HG03025 (cell line): ENCODE results near the gene ASXL1.
"Not testable (repeated sequence)": the region's sequence is repeated elsewhere in the genome, so short reads cannot be mapped to it uniquely, and the experiment has no call there.

ENCODE experiments used
- ATAC-seq: cut with Tn5 transposase; IDR thresholded peaks from one replicate; pipeline ENCODE4 v1.9.1; 2021; ENCODE audit warnings: mild to moderate bottlenecking, moderate library complexity; ENCODE audit not compliant: unreplicated experiment, low FRiP score

The ASXL1 gene

DNA sequence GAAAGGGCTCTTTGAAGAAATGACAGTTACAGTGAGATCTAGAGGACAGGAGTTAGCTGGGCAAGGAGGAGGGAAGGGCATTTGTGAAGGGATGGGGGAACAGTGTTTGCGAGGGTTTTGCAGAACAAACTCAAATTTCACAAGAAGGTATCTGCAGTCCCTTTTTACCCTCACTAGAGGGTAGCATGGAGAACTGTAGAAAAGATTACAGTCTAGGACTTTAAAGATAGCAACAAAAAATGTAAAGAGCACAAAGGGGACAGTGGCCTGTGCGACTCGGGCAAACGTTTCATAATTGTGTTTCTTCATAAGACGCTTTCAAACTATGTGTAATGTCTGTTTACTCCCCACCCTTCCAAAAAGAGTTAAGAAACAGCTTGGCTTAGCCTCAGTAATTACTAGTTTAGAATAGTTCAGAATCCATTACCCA, 21.2 kb upstream of the ASXL1 start:
- no peak for ATAC-seq

DNA sequence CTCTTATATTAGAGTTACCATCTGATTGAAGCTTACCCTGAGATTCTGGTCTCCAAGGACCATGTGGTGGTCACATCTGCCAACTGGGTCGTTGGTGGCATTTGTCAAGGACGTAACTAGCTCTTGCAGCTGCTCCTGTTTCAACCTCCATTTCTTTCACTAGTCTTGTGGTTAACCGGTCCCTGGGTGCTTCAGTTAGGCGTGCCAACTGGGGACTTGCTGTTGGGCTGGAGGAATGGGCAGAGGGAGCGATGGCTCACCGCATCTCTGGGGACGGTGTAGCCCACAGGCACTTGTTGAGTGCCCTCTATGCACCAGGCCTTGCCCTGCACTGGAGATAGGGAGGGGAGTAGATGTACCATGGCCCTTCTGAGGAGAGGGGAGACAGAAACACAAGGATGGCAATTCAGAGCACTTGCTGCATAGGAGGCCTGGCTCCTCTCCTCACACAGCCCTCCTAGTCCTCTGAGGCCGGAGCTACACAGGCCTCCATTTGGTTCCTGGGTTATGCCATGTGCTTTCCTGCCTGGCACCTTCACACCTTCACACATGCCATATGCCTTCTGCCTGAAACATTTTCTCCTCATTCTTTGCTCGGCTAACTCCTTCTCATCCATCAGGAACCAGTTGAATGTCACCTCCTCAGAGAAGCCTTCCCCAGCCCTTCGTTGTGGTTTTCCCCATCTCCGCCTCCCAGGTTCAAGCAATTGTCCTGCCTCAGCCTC, 20.0 kb upstream of the ASXL1 start:
- no peak for ATAC-seq

DNA sequence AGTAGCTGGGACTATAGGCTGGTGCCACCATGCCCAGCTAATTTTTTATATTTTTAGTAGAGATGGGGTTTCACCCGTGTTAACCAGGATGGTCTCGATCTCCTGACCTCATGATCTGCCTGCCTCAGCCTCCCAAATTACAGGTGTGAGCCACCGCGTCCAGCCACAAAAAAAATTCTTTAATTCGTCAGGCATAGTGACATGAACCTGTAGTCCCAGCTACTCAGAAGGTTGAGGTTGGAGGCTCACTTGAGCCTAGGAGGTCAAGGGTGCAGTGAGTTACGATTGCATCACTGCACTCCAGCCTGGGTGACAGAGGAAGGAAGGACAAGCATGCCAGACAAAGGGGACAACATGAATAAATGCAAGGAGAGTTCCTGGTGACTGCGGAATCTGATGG, 19.5 kb upstream of the ASXL1 start:
- ATAC-seq = no peak

DNA sequence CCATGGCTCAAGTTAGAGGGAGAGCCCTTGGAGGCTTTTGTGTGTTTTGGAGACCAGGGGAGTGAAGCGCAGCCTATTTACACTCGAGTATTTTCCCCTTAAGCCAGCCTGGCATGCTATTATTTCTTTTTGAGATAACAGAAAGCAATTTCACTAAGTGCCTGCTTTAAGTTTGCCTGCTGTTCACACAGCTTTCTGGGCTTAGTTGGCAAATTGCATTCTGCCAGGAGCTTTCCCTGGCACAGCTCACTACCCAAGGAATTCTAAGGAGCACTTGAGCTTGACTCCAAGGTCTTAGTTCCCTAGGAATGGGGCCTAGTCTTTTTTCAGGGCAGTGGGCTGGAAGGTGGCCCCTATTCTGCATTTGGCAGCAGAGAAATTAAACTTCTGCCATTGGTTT, 19.0 kb upstream of the ASXL1 start:
- no peak for ATAC-seq

DNA sequence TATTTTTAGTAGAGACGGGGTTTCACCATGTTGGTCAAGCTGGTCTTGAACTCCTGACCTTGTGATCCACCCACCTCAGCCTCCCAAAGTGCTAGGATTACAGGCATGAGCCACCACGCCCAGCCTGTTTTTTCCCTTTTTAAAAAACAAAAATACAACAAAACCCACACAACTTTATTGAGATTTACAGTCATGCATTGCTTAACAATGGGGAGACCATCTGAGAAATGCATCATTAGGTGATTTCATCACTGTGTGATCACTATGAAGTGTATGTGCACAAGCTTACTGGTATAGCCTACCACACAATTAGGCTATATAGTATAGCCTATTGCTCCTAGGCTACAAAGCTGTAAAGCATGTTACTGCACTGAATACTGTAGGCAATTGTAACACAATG, 17.1 kb upstream of the ASXL1 start:
- not testable (repeated sequence) for ATAC-seq

DNA sequence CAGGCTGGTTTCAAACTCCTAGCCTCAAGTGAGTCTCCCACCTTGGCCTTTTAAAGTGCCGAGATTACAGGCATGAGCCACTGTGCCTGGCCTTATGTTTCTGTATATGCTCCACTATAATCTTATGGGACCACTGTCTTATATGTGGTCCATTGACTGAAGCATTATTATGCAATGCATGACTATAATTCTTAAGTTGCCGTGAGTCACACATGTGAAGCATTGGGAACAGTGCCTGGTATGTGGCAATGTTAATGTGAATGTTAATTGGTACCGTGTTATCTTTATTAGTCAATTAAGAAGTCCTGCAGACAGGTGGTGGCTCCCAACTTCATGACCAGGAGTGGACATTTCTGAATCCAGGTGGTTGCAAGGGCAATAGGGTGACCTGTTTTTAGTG, 14.7 kb upstream of the ASXL1 start:
- ATAC-seq = no peak

DNA sequence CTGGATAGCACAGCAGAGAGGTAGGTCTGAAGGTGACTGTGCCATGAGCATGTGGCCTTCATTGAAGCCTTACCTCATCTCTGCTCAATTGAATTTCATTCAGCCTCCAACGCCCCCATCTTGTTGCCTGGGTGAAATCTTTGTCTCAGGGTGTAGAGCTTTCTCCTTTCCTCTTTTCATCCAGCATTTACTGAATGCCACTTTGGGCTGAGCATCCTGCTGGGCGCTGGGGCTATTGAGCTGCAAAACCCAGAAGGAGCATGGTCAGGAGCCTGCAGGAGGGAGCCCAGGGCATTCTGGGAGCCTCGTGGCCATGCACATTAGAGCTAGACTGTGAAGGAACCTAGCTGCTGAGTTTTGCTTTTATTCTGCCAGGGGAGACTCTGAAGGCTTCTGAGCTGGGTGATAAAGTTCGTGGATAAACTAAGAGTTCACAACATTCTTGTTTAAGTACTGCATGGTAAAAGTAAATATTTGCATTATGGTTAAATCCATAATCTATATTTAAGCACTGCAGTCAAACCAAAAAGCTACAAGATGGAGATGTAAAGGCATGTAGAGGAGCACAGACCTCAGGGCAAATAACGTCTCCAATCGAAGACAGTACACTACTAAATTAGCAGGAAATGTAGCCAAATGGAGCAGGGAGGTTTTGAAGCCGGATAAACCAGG, 13.2 kb upstream of the ASXL1 start:
- no peak for ATAC-seq

DNA sequence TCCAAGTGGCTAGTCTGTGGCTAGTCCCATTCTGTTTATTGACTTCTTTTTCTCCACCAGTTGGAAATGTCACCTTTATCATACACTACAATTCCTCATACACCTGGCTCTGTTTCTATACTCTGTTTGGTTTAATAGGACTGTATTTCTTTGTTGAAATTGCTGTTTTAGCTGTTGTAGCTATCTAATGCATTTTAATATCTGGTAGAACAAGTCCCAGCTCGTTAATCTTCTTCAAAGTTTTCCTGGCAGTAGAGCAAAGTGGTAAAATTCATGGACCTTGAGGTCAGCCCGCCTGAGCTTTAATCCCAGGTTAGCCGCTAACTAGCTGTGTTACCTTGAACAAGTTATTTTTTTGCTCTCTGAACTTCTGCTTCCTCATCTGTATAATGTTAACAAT, 9.9 kb upstream of the ASXL1 start:
- ATAC-seq = no peak

DNA sequence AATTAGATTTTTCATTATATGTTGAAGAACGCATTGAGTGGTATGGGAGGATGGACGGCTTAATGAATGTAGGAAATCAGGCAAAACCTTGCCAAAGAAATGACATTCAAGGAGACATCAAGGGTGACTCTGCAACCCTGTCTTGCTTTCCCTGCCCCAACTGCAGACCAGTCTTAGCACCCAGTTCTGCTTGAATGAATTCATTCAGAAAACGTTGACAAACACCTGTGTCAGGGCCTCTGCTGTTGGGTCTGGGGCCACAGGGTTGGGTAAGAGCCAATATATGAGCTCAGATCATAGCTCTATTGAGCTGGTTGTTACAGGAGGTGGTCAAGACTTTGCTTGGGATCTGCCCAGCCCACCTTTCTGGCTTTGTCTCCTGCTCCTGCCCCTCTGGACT, 7.7 kb upstream of the ASXL1 start:
- ATAC-seq = no peak

DNA sequence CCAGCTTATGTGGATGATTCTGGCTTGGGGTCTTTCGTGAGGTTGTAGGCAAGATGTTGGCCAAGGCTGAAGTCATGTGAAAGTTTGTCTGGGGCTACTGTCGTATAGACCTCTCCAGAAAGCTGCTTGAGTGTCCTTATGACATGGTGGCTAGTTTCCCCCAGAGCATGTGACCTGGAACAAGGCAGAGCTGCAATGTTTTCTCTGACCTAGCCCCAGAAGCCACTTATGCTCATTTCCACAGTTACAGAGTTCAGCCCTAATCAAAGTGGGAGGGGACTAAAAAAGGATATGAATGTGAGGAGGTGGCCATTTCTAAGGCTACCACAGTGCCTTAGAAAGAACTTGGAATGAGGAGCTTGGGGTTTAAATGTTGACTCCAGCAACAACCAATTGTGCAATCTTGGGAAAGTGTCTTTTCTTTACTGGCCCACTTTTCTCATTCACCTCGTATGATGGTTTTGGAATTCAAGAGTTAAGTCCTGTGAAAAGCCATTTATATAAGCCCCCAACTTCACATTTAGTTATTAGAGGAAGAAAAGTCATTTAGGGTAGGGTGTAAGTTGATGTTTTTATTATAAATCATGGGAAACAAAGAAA, 5.9 kb upstream of the ASXL1 start:
- no peak for ATAC-seq

DNA sequence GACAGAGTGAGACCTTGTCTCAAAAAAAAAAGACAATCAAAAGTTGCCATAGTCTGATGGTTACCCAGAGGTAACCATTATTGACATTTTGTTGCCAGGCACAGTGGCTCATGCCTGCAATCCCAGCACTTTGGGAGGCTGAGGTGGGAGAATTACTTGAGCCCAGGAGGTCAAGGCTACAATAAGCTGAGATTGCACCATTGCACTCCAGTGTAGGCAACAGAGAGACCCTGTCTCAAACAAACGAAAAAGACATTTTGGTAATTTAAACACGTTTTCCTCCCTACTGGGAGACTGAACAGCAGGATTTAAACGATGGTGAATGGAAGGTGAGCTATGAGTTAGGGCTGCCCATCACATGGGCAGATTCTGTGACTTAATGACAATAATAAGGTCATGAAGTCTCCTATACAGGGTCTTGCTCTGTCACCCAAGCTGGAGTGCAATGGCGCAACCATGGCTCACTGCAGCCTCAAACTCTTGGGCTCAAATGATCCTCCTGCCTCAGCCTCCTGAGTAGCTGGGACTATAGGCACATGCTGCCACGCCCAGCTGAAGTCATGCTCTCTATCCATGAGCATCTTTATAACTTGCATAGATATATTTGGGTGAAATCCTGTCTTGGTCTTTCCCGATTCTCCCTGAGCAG, 4.2 kb upstream of the ASXL1 start:
- ATAC-seq = no peak

DNA sequence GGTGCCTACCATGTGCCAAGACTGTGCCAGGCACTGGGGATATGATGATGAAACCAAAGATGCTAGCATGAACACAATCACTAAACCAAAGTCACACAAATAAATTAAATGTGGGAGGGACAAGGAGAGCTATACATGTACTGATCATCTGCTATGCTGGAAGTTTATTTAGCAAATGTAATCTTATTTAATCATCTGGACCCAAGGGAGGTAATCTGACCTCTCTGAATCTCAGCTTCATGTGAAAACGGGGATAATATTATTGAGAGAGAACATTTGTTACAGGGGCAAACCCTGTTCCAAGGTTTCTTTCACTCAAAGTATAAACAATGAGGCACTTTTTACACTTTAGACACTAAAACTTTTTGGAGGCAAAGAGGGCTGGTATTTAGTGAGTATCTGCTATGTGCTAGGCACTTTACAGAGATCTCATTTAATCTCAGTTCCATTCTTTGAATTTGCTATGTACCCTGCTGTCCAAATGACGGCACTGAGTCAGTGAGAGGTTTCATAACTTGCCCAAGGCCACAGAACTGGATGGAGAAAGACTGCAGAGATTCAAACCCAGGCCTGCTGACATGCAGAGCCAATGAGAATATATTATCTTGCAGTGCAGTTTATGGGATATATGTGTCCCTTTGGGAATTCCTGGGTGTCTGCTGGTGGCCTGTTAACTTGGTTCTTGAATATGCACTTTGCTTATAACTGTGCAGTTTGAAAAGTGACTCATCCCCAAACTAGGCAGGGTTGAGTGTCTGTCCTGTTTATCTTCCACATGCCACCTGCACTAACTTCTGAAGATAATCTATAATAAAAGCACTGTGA, 3.3 kb upstream of the ASXL1 start:
- no peak for ATAC-seq

DNA sequence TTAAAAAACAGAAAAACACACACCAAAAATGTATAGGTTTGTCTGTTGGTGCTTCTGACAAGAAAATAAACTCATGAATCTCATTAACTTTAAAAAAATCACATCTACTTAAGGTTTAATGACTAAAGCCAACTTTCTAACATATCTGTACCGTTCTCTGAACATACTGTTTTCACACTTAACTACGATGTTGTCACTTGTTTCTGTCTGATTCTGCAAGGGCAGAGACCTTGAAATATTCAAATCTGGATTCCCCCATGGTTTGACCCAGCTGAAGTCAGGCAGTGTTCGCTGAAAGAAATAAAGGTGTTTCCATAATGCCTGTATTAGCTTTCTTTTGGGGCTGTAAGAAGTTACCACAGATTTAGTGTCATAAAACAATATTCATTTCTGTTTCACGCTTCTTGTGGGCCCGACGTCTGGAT, 2.7 kb upstream of the ASXL1 start:
- ATAC-seq = no peak

DNA sequence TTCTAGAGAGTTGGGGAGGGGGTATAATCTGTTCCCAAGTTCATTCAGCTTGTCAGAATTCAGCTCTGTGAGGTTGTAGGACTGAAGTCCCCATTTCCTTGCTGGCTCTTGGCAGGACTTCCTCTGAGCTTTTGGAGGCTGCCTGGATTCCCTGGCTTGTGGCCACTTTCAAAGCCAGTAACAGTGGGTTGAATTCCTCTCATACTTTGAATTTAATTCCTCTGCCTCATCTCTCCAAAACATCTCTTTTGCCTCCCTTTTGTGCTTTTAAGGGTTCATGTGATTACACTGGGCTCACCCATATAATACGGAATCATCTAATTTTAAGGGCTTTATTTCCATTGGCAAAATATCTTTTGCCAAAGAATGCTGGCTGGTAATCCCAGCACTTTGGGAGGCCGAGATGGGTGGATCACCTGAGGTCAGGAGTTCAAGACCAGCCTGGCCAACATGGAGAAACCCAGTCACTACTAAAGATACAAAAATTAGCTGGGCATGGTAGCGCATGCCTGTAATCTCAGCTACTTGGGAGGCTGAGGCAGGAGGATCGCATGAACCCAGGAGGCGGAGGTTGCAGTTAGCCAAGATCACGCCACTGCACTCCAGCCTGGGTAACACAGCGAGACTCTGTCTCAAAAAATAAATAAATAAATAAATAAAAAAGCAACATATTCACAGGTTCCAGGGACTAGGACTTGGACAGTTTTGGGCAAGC, 2.1 kb upstream of the ASXL1 start:
- not testable (repeated sequence) for ATAC-seq

DNA sequence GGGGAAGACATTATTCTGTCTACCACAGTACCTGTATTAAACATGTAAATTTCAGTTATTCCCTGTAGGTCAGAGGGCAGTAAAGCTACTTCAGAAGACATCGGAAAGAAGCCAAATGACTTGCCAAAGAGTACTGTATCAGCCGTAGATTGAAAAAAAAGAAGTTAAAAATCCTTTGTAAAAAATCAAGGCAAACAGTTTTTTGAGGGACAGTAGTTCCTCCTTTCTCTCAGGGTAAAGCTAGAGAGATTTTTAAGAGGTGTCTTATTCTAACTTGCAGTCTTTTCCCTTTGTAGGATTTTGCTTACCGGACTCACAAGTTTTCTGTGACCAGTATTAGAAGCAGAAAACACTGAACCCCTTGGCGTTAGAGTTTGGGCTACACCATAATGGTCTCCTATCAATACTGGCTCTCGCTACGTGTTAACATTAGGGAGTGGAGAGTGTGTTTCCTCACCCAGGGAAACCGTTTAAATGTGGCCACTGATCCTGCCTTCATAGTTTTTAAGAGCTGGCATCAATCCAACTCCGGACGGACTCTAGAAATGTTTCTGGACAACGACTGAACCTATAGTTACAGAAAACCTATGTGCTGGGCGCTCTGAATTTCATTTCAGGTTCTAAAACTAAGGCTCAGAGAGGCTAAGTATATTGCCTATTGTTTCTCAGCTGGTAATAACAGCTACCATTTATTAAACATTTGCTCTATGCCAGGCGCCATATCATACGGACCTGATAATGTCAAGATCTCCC, 1.3 kb upstream of the ASXL1 start:
- no peak for ATAC-seq

DNA sequence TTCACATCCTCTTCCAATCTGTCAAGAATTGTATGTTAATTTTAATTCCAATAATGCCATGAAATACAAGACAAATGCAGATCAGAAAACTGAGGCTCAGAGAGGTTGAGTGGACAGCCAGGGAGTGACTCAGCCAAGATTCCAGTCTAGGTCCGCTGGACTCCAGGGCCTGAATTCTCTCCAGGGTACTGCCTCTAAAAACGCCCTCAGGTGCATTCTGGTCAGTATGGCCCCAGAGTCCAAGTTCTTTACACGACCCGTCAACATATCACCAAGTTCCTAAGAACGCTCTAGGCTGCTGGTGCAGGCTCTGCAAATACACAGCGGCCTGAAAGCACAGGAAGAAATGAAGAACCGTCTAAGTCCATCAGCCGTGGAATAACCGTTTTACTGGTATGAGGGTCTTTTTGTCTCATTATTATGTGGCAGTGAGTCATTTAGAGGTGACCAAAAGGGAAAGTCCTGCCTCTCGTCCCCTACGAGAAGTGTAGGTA, 709 bp upstream of the ASXL1 start:
- ATAC-seq = no peak

DNA sequence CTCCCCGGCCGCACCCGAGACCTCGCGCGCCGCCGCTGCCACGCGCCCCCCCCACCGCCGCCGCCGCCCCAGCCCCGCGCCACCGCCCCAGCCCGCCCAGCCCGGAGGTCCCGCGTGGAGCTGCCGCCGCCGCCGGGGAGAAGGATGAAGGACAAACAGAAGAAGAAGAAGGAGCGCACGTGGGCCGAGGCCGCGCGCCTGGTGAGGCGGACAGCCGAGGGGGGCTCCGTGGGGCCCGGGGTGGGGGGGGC, 426 bp downstream of the ASXL1 start:
- no peak for ATAC-seq

DNA sequence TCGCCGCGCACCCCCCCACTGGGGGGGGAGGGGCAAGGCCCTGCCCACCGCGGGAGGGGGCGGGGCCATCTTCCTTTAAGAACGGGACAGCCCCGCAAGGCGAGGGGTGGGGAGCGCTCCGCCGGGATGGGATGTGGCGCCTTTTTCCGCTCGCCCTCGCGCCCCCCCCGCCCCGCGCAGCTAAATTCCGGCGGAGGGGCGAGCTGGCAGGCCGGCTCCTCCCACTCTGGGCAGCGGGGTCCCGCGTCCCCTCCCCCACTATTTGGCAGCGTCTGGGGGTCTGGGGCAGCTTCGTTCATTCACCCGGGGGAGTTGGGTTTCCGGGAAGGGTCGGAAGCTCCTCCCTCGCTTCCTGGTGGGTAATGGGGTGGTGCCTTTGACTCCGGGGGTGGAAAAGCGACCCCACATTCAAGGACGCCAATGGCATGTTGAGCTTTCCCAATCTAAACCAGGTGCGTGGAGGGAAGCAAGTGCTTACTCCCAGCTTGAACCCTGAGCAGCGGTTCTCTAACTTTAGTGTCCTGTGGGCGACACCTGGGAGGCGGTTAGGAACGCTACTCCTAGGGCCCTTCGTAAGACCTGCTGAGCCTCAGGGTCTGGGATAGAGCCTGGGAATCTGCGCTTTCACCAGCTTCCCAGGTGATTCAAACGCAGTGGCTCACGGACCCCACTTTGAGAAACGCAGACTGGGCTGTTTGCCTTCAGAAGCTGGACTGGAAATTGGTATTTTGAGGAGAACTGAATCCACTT, 927 bp downstream of the ASXL1 start:
- no peak for ATAC-seq
